PC-3 (cell line): Measurements from ENCODE around the gene SLC35A2. TPM values are rescaled to one million over a fixed set of nuclear protein-coding genes. Genes with fewer than 3 reads are reported as not detected.

Experiments
- ATAC-seq: fragments of 200-7000 bp; cut with Tn5 transposase; 2 replicates; pipeline ENCODE4 v1.9.1; 2020; ENCODE audit warnings: mild to moderate bottlenecking, moderate library complexity
- BruUV-seq: library from RNA; stranded (reverse); fragments of 400-500 nt; replicated peaks from 2 replicates; lab custom pipeline; 2021; lab: Mats Ljungman, UMichigan
- CTCF ChIA-PET: fragments of 300-600 bp; sonication (Branson Sonifier 250); formaldehyde crosslinking; loops from one replicate; lab custom pipeline; 2022; ENCODE audit warnings: antibody characterized with exemption; lab: Charles Lee
- POLR2A ChIA-PET: fragments of 300-600 bp; sonication (Branson Sonifier 250); formaldehyde crosslinking; loops from one replicate; lab custom pipeline; 2022; ENCODE audit warnings: antibody characterized with exemption; ENCODE audit not compliant: unreplicated experiment; lab: Charles Lee
- DNase-seq: peaks from one replicate; pipeline ENCODE4 v3.0.0-alpha.2; 2015
- H2AFZ ChIP-seq: fragments of 300-600 bp; sonication (generic); 2 replicates; pipeline ENCODE4 v1.6.0; 2016; ENCODE audit warnings: antibody characterized with exemption, low read length
- H3F3A ChIP-seq: fragments of 300-600 bp; sonication (generic); one replicate; pipeline ENCODE4 v1.6.0; 2017; ENCODE audit warnings: antibody characterized with exemption, low read length, control low read depth, mild to moderate bottlenecking; ENCODE audit not compliant: unreplicated experiment
- H3K27ac ChIP-seq: fragments of 300-600 bp; sonication (generic); 2 replicates; pipeline ENCODE4 v1.5.1; 2016; ENCODE audit warnings: mild to moderate bottlenecking, low read length
- H3K27me3 ChIP-seq: fragments of 300-600 bp; sonication (generic); 2 replicates; pipeline ENCODE4 v1.6.1; 2016; ENCODE audit warnings: low read length, mixed read lengths
- H3K36me3 ChIP-seq: fragments of 300-600 bp; sonication (generic); 2 replicates; pipeline ENCODE4 v1.6.1; 2016; ENCODE audit warnings: low read depth, mixed run types, low read length, mixed read lengths
- H3K4me1 ChIP-seq: fragments of 300-600 bp; sonication (generic); 2 replicates; pipeline ENCODE4 v1.5.1; 2016; ENCODE audit warnings: low read length; ENCODE audit not compliant: insufficient read depth
- H3K4me2 ChIP-seq: fragments of 300-600 bp; sonication (generic); 2 replicates; pipeline ENCODE4 v1.6.0; 2016; ENCODE audit warnings: low read length
- H3K4me3 ChIP-seq: fragments of 300-600 bp; sonication (generic); 2 replicates; pipeline ENCODE4 v1.5.1; 2016; ENCODE audit warnings: mild to moderate bottlenecking, low read length, mixed read lengths
- H3K79me2 ChIP-seq: fragments of 300-600 bp; sonication (generic); 2 replicates; pipeline ENCODE4 v1.6.1; 2017; ENCODE audit warnings: low read length, mixed read lengths
- H3K9ac ChIP-seq: fragments of 300-600 bp; sonication (generic); 2 replicates; pipeline ENCODE4 v1.6.0; 2016; ENCODE audit warnings: mild to moderate bottlenecking, low read length
- H3K9me2 ChIP-seq: fragments of 300-600 bp; sonication (generic); replicated peaks from 2 replicates; pipeline ENCODE4 v1.6.1; 2016; ENCODE audit warnings: mixed run types, low read length, mixed read lengths
- H3K9me3 ChIP-seq: fragments of 300-600 bp; sonication (generic); 2 replicates; pipeline ENCODE4 v1.6.1; 2016; ENCODE audit warnings: low read length, mixed read lengths
- H4K20me1 ChIP-seq: fragments of 300-600 bp; sonication (generic); 2 replicates; pipeline ENCODE4 v1.6.1; 2016; ENCODE audit warnings: low read length, mixed read lengths
- CTCF ChIP-seq: fragments of 300-600 bp; sonication (generic); conservative IDR thresholded peaks from 2 replicates; pipeline ENCODE4 v1.5.1; 2017; ENCODE audit warnings: antibody characterized with exemption, low read depth, mild to moderate bottlenecking, low read length
- EZH2 ChIP-seq: fragments of 300-600 bp; sonication (generic); IDR thresholded peaks from one replicate; pipeline ENCODE4 v1.6.1; 2017; ENCODE audit warnings: antibody characterized with exemption, mild to moderate bottlenecking, low read length; ENCODE audit not compliant: unreplicated experiment
- EZH2phosphoT487 ChIP-seq: fragments of 300-600 bp; sonication (generic); IDR thresholded peaks from 2 replicates; pipeline ENCODE4 v1.6.1; 2018; ENCODE audit warnings: mild to moderate bottlenecking, antibody characterized with exemption, low read length, borderline replicate concordance
- intact Hi-C: fragments of 100-400 bp; cut with micrococcal nuclease; formaldehyde crosslinking; loops from 2 replicates; pipeline ENCODE4 v1.9.0; 2023
- total RNA-seq: library from RNA; depleted of rRNA; stranded (reverse); fragments of >200 nt; gene quantifications from 2 replicates; pipeline ENCODE4 v1.2.3, GENCODE V29; 2014

SLC35A2 gene
- total RNA-seq, 1 experiment from 2014 or later = 46.8 TPM

- H4K20me1 ChIP-seq = no peaks in the 10 kb centered on the region
- H3K9me2 ChIP-seq = no peaks in the 10 kb centered on the region
- H2AFZ ChIP-seq = peak overlapping the region; percentile 82
- intact Hi-C loops = loop anchor here (1.0 to 5.0 kb wide), 2 partner anchors 41 to 85 kb away; partner anchors contain the start of genes PIM2 and TFE3
- no peaks in the 10 kb centered on the region for H3F3A ChIP-seq
- H3K9ac ChIP-seq = peak overlapping the region; percentile 90
- H3K27ac ChIP-seq = peak overlapping the region; percentile 96
- H3K4me2 ChIP-seq = peak overlapping the region; percentile 86
- H3K4me1 ChIP-seq = peaks cover 19% of the 10 kb centered on the region
- peak overlapping the region; percentile 89 for H3K4me3 ChIP-seq
- TF ChIP-seq CTCF (no peak), EZH2 (no peak), EZH2phosphoT487 (no peak)
- ATAC-seq (peak; percentile 4), DNase-seq (peak; percentile 53)
- H3K27me3 ChIP-seq = no peaks in the 10 kb centered on the region
- BruUV-seq = TSS peak; percentile 71
- H3K9me3 ChIP-seq = no peaks in the 10 kb centered on the region
- CTCF ChIA-PET = interaction anchor here (0.6 kb wide), 1 partner anchor 263 kb away, joined by 3 read pairs; no protein-coding TSS in a partner anchor
- H3K36me3 ChIP-seq = no peaks in the 10 kb centered on the region
- peaks cover 35% of the 10 kb centered on the region for H3K79me2 ChIP-seq
- POLR2A ChIA-PET = interaction anchor here (0.6 to 0.7 kb wide), 3 partner anchors 23 to 88 kb away, joined by 3 to 6 read pairs (median 3); no protein-coding TSS in a partner anchor
These were observed 47.2 kb upstream of the SLC35A2 start for GRCh38 chrX:48958635-48959094.

GRCh38 chrX:48957827-48958634 is 46.6 kb upstream of the SLC35A2 start:
- TSS peak; percentile 27 for BruUV-seq
- no peaks in the 10 kb centered on the region for H4K20me1 ChIP-seq
- H3K27me3 ChIP-seq = no peaks in the 10 kb centered on the region
- H2AFZ ChIP-seq = peak overlapping the region; percentile 89
- H3K9ac ChIP-seq = peak overlapping the region; percentile 90
- peak; percentile 91 for ATAC-seq
- peak; percentile 97 for DNase-seq
- H3K9me3 ChIP-seq = no peaks in the 10 kb centered on the region
- peaks cover 41% of the 10 kb centered on the region for H3K79me2 ChIP-seq
- H3K36me3 ChIP-seq = no peaks in the 10 kb centered on the region
- H3K4me3 ChIP-seq = peak overlapping the region; percentile 89
- H3K4me2 ChIP-seq = peak overlapping the region; percentile 96
- no peaks in the 10 kb centered on the region for H3K9me2 ChIP-seq
- no peaks in the 10 kb centered on the region for H3F3A ChIP-seq
- ChIA-PET CTCF (interaction anchor here (0.6 kb wide), 2 partner anchors 262 to 450 kb away, joined by 3 read pairs; no protein-coding TSS in a partner anchor), POLR2A (interaction anchor here (0.7 kb wide), 2 partner anchors 84 to 148 kb away, joined by 3 to 6 read pairs; no protein-coding TSS in a partner anchor)
- TF ChIP-seq EZH2phosphoT487 = no peak
- intact Hi-C loops = loop anchor here (1.0 to 5.0 kb wide), 2 partner anchors 41 to 85 kb away; partner anchors contain the start of genes PIM2 and TFE3
- peaks cover 19% of the 10 kb centered on the region for H3K4me1 ChIP-seq
- peak overlapping the region; percentile 96 for H3K27ac ChIP-seq

GRCh38 chrX:48957477-48957826 is 46.0 kb upstream of the SLC35A2 start, which contains the start of gene OTUD5:
Gene OTUD5 (minus strand): TSS chrX:48957607. CDS start chrX:48957570, 37 bp downstream.
- no peaks in the 10 kb centered on the region for H3K9me2 ChIP-seq
- no peaks in the 10 kb centered on the region for H3K27me3 ChIP-seq
- no peaks in the 10 kb centered on the region for H3F3A ChIP-seq
- DNase-seq = no peak
- H3K4me2 ChIP-seq = peak within 1 kb of the TSS; percentile 99
- H2AFZ ChIP-seq = peak within 1 kb of the TSS; percentile 89
- CTCF ChIA-PET = no interaction called here
- peak; percentile 33 for ATAC-seq
- H3K9me3 ChIP-seq = no peaks in the 10 kb centered on the region
- TF ChIP-seq EZH2 = no peak
- no peak for TF ChIP-seq EZH2phosphoT487
- no peak for TF ChIP-seq CTCF
- H3K4me1 ChIP-seq = peaks cover 19% of the 10 kb centered on the region
- H3K4me3 ChIP-seq = peak within 1 kb of the TSS; percentile 89
- peak within 1 kb of the TSS; percentile 90 for H3K9ac ChIP-seq
- peak within 1 kb of the TSS; percentile 96 for H3K27ac ChIP-seq
- POLR2A ChIA-PET = interaction anchor here (0.7 kb wide), 1 partner anchor 148 kb away, joined by 3 read pairs; no protein-coding TSS in a partner anchor
- H3K36me3 ChIP-seq = no peaks in the 10 kb centered on the region
- H3K79me2 ChIP-seq = peaks cover 47% of the 10 kb centered on the region
- no TSS peak for BruUV-seq
- H4K20me1 ChIP-seq = no peaks in the 10 kb centered on the region
- intact Hi-C loops = loop anchor here (5.0 kb wide), 1 partner anchor 40 kb away; the partner anchor contains the start of gene PIM2
